Measurements from ENCODE around the gene FUS.
"Not testable (repeated sequence)": the region's sequence is repeated elsewhere in the genome, so short reads cannot be mapped to it uniquely, and the experiment has no call there.

The FUS gene

DNA sequence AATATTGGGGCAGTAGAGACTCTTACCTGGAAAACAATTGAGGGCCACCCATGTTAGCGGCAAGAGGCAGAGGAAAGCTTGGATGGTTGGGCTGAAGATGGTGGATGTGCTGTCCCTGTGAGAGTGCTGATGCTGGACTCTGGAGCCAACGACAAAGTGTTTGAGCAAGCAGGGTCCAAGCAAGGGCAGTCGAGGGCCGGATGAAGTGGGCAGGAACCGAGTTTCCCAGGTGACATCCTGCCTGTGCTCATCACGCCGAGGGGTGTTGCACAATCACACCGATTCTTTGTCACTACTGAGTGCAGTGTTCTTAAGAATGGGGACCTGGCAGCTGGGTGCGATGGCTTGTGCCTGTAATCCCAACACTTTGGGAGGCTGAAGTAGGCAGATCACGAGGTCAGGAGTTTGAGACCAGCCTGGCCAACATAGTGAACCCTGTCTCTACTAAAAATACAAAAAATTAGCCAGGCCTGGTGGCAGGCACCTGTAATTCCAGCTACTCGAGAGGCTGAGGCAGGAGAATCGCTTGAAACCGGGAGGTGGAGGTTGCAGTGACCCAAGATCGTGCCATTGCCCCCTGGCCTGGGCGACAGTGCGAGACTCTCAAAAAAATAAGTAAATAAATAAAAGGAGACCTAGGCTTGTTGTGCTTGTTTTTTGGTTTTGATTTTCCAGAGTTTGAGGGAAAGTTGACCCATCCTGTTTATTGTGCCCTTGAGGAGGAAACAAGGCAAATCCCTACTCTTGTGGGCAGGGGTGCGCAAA lies 16.6 kb downstream of the FUS start:
- FAIRE-seq: no peak
- TF ChIP-seq POLR2A (IDR thresholded peaks at IDR 0.05; ENCODE audit: low read depth, low read length): no peak
- DNase-seq (ENCODE audit: insufficient read length, low spot score): no peak

DNA sequence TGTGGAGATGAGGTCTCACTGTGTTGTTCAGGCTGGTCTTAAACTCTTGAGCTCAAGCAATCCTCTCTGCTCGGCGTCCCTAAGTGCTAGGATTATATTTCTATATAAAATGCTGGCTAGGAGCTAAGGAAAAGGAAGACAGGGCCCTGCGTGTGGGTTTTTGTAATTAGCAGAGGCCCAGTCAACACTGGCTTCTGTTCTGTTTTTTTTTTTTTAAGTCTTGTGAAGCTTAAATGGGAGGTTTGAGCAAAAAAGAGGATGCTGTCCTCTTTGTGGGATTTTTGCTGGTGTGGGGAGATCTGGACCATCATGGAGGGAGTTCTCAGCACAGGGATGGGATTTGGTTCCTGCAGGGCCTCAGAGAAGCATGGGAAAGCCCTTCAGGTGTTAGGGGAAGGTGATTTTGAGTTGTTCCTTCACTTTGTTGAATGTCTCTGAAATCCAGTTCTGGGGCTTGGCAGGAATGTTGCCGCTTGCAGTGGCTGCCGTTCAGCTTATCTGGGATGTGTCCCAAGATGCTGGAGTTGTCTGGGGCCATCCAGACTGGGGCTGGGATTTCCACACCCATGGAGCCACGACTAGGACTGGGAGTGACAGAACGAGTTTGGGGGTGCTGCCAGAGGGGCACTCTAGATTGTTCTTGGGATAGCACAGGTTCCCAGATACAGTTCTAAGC lies 18.4 kb downstream of the FUS start:
- DNase-seq (ENCODE audit: insufficient read length, low spot score): no peak
- TF ChIP-seq POLR2A (IDR thresholded peaks at IDR 0.05; ENCODE audit: low read depth, low read length): no peak
- no peak for FAIRE-seq

DNA sequence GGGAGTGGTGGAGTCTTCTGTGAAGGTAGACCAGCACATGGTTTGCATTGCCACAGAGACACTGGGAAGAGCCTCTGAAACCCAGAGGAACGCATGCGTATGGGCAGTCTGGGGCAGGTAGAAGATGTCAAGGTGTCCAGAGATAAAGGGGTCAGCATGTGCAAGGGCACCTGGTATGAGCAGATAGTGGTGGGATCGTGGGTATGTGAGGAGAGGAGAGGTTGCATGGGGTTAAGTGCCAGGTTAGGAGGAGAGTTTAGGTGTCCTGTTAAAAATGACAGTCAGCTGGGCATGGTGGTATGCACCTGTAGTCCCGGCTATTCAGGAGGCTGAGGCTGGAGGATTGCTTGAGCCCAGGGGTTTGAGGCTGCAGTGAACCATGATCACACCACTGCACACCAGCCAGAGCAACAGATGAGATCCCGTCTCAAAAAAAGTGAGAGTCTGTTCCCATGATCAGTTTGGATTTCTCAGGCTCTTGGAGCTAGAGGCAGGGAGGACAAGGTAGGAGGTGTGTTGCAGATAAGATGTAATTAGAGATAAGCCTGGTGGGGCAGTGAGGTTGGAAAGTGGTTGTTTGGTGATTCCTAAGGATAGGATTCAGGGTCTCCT lies 19.6 kb downstream of the FUS start:
- DNase-seq (ENCODE audit: insufficient read length, low spot score) (no peak), FAIRE-seq (no peak)
- no peak for TF ChIP-seq POLR2A (IDR thresholded peaks at IDR 0.05; ENCODE audit: low read depth, low read length)

DNA sequence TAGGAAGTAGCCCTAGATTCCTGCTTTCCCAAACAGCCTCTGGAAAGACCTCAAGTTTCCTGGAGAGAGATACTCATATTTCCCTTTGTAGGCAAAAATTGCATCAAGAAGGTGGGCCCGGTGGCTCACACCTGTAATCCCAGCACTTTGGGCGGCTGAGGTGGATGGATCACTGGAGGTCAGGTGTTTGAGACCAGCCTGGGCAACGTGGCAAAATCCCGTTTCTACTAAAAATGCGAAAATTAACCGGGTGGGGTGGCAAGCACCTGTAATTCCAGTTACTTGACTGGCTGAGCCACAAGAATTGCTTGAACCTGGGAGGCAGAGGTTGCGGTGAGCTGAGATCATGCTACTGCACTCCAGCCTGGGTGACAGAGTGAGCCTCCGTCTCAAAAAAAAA lies 20.2 kb downstream of the FUS start:
- not testable (repeated sequence) for DNase-seq (ENCODE audit: insufficient read length, low spot score); FAIRE-seq

DNA sequence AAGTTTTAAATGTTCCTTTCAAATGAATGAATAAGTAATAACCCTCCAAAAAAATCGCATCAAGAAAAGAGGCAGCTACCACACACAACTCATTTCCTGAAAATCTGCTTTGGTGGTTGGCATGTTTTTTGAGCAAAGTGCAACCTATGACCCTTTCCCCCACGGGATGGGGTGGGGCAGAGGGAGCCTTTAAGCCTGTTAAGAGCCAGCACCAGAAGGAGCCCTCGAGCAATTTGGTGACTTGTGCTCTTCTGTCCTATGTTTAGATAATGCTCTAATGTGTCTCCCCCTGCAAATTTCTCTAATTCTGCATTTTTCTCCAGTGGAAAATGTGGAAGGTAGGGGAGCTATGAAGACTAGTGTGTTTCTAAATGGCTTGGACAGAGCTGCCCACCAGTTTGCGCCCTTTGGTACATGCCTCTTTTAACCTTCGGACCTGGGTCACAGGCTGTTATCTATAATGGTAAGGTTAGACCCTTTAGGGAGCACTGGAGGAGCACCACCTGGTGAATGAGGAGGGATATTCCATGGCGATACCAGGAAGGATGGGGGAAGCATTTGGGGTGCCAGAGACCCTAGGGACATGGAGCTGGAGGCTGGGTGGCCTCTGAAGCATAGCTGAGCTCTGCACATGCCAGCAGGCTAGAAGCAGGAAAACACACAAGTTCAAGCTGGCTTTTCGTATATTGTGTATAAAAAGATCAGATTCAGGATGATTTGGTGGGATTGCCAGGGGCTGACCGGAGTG lies 21.1 kb downstream of the FUS start:
- no peak for TF ChIP-seq POLR2A (IDR thresholded peaks at IDR 0.05; ENCODE audit: low read depth, low read length)
- FAIRE-seq: no peak
- DNase-seq (ENCODE audit: insufficient read length, low spot score): no peak

DNA sequence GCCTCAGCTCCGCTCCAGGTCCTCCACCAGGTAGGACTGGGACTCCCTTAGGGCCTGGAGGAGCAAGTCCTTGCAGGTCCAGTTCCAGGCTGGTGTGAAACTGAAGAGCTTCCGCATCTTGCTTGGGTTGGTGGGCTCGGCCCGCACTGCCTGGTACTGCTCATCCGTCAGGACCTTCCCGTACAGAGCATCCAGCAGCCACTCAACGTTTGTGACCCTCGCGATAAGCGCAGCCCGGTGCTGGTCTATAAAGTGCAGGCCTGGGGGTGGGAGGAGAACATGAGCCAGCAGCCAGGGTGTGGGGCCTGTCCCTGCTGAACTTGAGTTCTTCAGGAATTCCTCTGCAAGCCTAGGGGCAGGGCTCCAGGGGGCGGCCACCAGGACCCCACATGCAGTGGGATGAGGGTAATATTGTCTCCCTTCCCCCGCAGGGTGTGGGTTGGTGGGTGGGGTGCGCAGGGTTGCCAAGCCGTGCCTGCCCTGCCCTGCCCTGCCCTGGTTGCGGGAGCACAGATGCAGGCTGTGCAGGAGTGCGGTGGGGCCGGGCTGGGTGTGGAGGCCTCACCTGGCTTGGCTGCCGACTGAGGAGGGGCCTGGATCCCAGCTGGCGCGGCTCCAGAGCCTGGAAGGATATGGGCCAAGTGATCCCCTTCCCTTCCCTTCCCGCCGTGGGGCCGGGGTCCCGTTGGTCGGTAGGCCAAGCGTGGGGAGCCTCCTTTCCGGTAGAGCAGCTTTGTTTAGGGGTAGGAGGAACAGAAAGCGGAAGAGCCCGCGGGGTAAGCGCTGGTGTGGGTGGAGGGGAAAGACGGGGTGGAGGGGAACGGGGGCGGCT lies 21.9 kb downstream of the FUS start:
- TF ChIP-seq POLR2A (IDR thresholded peaks at IDR 0.05; ENCODE audit: low read depth, low read length): no peak
- FAIRE-seq: no peak

DNA sequence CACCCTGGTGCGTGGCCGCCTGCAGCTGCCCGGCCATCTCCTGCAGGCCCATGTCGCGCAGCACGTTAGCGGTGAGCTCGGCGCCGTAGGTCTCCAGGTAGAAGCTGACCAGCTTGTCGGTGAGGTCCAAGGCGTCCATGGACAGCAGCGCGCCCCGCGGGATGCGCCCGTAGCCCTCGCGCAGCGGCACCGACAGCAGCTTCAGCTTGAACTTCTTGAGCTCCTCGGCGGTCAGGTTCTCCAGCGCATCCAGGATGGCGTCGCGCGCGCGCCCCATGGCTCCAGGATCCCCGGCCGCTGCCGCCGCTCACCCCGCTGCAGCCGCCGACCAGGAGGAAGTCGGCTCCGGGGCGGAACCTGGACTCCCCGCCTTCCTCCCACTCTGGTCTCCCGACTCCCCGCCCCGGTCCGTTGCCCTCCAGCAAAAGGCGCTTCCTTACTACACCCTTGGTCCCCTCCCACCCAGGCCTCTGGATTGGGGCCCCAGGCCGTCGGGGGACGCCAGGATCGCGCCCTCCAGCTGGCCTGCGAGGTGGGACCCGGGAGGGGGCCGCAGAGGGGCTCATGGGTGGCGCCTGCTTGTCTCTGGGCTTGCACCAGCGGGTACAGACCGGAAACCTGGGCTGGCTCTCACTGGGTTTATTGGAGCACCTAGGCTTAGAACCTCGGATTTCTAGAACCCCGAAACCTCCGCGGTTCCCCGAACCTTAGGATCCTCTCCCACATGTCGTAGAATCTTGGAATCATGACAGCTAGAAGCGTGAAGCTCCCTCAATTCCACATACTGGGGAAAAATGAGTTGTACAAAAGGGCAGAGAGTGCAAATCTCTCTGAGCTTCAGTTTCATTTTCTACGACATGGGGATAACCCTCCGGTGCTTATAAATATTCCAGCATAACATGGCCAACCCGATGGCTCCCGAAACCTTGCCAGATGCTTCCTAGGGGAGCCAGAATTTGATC lies 22.8 kb downstream of the FUS start, which contains the start of gene PYCARD:
TSS of gene PYCARD (minus strand) at position 347 of the 962 bp plus-strand sequence. CDS start at position 277, 70 bp downstream.
- no peak for FAIRE-seq
- DNase-seq (ENCODE audit: insufficient read length, low spot score): no peak
- no peak for TF ChIP-seq POLR2A (IDR thresholded peaks at IDR 0.05; ENCODE audit: low read depth, low read length)

More for the DNA sequence above, 21.9 kb downstream of the FUS start:
- no peak for DNase-seq (ENCODE audit: insufficient read length, low spot score)

DNA sequence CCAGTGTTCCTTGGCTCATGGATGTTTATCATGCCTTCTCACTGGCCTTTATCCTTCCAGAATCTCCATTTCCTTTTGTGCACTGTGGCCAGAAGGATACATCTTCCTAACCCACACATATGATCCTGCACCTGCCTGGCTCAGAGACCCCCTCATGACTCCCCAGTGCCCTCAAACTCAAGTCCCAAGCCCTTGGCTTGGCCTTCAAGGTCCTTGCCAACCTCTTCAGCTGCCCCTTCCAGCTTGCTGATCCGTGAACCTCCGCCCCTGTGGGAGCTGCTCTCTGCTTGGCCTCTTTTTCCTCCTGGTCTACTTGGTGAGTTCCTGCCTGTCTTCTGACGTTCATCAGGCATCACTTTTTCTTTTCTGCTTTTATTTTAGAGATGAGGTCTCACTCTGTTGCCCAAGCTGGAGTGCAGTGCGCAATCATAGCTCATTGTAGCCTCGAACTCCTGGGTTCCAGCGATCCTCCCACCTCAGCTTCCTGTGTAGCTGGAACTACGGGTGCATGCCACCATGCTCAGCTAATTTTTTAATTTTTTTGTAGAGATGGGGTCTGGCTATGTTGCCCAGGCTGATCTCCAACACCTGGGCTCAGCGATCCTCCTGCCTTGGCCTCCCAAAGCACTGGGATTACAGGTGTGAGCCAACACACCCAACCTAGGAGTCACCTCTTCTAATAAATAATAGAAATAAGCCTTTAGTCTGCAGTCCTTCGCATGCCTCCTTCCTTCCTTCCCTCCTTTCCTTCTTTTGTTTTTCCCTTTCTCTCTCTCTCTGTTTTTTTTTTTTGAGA lies 25.1 kb downstream of the FUS start:
- TF ChIP-seq POLR2A (IDR thresholded peaks at IDR 0.05; ENCODE audit: low read depth, low read length): no peak
- FAIRE-seq (no peak), DNase-seq (ENCODE audit: insufficient read length, low spot score) (no peak)

DNA sequence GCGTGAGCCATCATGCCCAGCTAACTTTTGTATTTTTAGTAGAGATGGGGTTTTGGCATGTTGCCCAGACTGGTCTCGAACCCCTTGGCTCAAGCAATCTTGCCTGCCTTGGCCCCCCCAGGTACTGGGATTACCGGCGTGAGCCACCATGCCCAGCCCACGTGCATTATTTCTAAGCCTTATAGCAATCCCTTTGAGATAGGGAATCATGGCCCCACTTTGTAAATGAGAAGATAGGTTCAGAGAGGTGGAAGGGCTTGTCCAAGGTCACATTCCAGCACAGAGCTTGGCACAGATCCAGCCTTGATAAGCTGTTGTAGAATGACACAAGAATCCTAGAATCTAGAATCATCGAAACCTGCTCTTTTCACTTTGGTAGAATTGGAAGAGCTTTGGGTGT lies 26.8 kb downstream of the FUS start:
- FAIRE-seq (no peak), DNase-seq (ENCODE audit: insufficient read length, low spot score) (no peak)
- TF ChIP-seq POLR2A (IDR thresholded peaks at IDR 0.05; ENCODE audit: low read depth, low read length): no peak

DNA sequence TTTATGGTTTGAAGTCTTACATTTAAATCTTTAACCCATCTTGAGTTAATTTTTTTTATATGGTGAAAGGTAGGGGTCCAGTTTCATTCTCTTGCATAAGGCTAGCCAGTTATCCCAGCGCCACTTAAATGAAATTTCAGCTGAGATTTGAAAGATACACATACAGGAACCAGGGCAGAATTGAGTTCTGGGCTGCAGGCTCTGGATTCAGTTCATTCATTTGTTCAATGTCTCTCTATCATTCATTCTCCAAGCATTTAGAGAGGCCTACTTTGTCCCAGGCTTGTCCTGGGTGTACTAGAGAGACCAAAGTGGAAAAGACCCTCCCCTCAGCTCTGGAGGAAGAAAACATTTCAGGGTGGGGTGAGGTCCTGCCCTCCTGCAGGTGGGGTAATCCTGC lies 33.4 kb downstream of the FUS start:
- no peak for FAIRE-seq
- no peak for DNase-seq (ENCODE audit: insufficient read length, low spot score)
- TF ChIP-seq POLR2A (IDR thresholded peaks at IDR 0.05; ENCODE audit: low read depth, low read length): no peak

DNA sequence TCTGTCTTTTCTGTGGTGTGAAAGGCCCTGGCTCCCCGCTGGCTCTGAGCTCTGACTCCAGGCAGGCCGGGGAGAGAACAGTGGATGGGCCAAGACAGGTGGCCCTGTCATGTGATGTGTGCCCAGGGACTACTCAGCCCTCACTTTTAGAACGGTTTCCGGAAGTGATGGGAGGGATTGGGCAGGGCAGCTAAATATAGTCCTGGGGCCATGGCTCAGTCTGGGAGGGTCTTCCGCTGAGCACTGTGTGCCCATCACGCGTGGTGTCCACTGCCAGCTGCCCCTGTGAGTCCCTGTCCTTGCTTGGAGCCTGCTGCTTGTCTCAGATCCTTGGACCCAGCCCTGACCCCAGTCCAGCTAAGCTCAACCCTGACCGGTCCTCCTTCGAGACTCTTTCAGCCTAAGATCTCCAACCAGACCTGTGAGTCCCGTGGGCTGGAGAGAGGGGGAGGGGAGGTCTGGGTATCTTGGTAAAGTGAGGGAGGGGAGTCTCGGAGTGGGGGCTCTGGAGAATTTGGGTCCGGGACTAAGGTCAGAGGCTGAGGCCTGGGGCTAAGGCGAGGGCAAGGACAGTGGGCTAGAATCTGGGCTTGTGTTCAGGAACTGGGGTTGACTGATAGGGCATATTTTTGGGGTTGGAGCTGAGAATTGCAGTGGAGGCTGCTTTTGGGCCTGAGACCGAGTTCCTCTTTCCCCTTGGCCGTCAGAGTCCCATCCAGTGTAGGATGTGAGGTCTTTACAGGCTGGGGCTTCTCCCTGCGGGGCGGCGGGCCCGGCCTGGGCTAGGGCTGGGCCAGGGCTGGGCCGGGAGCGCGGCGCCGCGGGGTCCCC lies 34.2 kb downstream of the FUS start, which contains the start of gene TRIM72:
TSS of gene TRIM72 (plus strand) at position 243 of the 831 bp plus-strand sequence. CDS start 620 bp downstream, outside the sequence.
- TF ChIP-seq POLR2A (IDR thresholded peaks at IDR 0.05; ENCODE audit: low read depth, low read length): no peak
- no peak for FAIRE-seq

More for the DNA sequence above, 34.2 kb downstream of the FUS start, which contains the start of gene TRIM72:
- no peak for DNase-seq (ENCODE audit: insufficient read length, low spot score)

All from H54 (cell line).